Gastroesophageal sphincter (tissue), 3 donors: ENCODE measurements around the gene MGAT4A.

Experiments used
- POLR2A ChIP-seq, 2 donors: fragments of 450-650 bp; IDR thresholded peaks; one replicate each; pipeline ENCODE4 v1.6.1; 2017; ENCODE audit warnings: antibody characterized with exemption in 2 of 2, mild to moderate bottlenecking in 2 of 2, moderate library complexity in 1 of 2
- TF ChIP-seq, protein P1 (sequence below), 4 experiments: fragments of 200-600 bp in 2 of 4; fragments of 450-650 bp in 2 of 4; sonication (generic) in 1 of 4; IDR thresholded peaks; one replicate each; pipeline ENCODE4 v1.5.1; 2017 to 2019; ENCODE audit warnings: antibody characterized with exemption in 4 of 4, mild to moderate bottlenecking in 2 of 4, moderate library complexity in 2 of 4

DNA sequence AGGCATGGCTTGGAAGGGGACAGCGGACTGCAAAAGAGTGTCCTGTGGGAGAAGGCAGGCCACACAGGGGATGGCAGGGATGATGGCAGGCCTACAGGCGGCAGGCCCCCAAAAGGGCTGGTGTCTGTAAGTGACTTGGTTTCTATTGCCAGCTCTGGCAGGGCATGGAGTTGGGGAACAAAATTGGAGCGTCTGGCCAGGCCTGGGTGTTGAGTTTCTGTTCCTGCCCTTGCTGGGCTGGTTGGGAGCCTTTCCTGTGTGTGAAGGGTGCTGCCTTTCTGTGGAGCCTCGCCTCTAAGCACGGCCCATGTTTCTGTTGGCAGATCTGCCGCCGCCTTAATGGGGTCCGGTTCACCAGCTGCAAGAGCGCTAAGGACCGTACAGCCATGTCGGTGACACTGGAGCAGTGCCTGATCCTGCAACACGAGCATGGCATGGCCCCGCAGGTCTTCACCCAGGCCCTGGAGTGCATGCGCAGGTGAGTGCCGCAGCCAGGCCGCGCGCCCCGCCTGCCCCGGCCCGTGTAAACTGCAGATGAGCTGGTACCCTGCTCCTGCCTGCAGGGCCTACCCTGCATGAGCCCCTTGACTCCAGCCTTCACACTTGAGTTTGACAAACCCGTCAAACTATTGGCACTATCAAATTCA is 154.1 kb downstream of the MGAT4A start:
- TF ChIP-seq, protein P1, sequence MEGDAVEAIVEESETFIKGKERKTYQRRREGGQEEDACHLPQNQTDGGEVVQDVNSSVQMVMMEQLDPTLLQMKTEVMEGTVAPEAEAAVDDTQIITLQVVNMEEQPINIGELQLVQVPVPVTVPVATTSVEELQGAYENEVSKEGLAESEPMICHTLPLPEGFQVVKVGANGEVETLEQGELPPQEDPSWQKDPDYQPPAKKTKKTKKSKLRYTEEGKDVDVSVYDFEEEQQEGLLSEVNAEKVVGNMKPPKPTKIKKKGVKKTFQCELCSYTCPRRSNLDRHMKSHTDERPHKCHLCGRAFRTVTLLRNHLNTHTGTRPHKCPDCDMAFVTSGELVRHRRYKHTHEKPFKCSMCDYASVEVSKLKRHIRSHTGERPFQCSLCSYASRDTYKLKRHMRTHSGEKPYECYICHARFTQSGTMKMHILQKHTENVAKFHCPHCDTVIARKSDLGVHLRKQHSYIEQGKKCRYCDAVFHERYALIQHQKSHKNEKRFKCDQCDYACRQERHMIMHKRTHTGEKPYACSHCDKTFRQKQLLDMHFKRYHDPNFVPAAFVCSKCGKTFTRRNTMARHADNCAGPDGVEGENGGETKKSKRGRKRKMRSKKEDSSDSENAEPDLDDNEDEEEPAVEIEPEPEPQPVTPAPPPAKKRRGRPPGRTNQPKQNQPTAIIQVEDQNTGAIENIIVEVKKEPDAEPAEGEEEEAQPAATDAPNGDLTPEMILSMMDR (IDR thresholded peaks at IDR 0.05), result no peak
- TF ChIP-seq POLR2A (IDR thresholded peaks at IDR 0.05), result no peak
